Measurements from ENCODE around the gene TARBP1. TPM values are rescaled to one million over a fixed set of nuclear protein-coding genes. Genes with fewer than 3 reads are reported as not detected.
A peak's percentile ranks its signal among the peaks of the same experiment; 100 is the strongest.

TARBP1 gene
- total and polyA plus RNA-seq, 7 donors = 5.5 to 22.1 (median 10.0) TPM

DNA sequence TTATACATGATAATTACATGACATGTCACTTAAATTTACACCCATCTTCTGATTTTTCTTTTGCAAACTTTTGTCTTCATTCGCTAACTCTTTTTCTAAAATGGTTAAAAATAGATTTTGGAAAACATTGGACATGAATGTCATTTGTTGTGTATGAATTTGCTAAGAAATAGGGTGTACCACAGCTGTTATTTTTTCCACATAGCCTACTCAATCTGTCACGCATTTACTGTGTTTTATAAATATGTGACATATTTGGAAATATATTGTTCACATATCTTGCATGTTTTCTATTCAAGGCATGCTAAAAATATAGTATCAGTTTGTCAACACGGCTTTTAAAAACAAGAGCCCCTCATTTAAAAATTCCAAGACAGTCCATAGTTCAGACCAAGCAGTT is 47.9 kb upstream of the TARBP1 start:
- 82 to 90% methylated on average over 3 of the region's 3 CpGs for WGBS, 2 donors
- H3K4me3 ChIP-seq = no peak overlapping the region
- peaks cover 0 to 77% (median 51%) of the 10 kb centered on the region in 4 donors for H3K4me1 ChIP-seq
- H3K36me3 ChIP-seq = no peaks in the 10 kb centered on the region
- H3K9me3 ChIP-seq = no peaks in the 10 kb centered on the region
- H3K27ac ChIP-seq = no peak overlapping the region
- intact Hi-C loops (cut with DNase I) = no loop called here
- DNase-seq = no peak
- no peaks in the 10 kb centered on the region for H3K27me3 ChIP-seq
- TF ChIP-seq POLR2A (IDR thresholded peaks at IDR 0.05) (no peak), POLR2AphosphoS5 (IDR thresholded peaks at IDR 0.05) (no peak), EP300 (IDR thresholded peaks at IDR 0.05) (no peak)
- TF ChIP-seq, protein P1, sequence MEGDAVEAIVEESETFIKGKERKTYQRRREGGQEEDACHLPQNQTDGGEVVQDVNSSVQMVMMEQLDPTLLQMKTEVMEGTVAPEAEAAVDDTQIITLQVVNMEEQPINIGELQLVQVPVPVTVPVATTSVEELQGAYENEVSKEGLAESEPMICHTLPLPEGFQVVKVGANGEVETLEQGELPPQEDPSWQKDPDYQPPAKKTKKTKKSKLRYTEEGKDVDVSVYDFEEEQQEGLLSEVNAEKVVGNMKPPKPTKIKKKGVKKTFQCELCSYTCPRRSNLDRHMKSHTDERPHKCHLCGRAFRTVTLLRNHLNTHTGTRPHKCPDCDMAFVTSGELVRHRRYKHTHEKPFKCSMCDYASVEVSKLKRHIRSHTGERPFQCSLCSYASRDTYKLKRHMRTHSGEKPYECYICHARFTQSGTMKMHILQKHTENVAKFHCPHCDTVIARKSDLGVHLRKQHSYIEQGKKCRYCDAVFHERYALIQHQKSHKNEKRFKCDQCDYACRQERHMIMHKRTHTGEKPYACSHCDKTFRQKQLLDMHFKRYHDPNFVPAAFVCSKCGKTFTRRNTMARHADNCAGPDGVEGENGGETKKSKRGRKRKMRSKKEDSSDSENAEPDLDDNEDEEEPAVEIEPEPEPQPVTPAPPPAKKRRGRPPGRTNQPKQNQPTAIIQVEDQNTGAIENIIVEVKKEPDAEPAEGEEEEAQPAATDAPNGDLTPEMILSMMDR (IDR thresholded peaks at IDR 0.05) = no peak

DNA sequence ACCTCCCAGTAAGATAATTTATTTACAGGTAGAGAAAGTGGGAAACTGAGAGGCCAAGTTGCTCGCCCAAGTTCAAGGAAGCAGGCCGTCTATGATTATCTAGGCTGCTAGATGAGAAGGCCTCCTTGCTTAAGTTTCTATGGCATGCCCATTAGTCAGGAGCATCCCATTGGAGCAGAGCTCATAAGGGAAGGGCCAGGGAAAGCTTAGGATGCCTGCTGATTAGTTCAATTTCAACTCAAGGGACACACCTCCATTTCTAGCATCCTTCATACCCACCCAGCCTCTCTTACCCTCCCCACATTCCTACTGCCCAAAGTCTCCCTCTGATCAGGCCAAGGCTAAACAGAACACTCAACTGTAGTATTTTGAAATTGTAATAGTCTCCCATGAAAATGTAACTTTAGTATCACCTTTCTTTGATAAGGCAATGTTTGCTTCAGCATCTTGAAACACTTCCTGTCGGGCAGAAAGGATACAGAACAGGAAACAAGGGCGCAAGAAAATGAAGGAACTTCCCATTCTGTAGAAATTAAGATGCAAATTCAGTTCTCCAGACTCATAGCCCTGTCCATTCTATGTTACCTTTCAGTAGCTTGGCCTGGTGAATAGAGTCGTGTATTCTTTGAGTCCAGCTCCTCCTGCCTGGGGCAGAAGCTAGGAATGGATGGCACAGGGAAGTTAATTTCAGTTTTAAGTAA is 46.3 kb upstream of the TARBP1 start:
- peak; percentile 14 for DNase-seq
- no peaks in the 10 kb centered on the region for H3K9me3 ChIP-seq
- no peaks in the 10 kb centered on the region for H3K27me3 ChIP-seq
- peaks cover 0 to 60% (median 35%) of the 10 kb centered on the region in 4 donors for H3K4me1 ChIP-seq
- peak overlapping the region; percentile 10 to 93 (median 85) for H3K27ac ChIP-seq
- H3K36me3 ChIP-seq = no peaks in the 10 kb centered on the region
- no peak overlapping the region for H3K4me3 ChIP-seq
- 75 to 91% methylated on average over 5 of the region's 5 CpGs for WGBS, 2 donors
- TF ChIP-seq POLR2AphosphoS5 (IDR thresholded peaks at IDR 0.05) = no peak
- intact Hi-C loops (cut with DNase I) = no loop called here

DNA sequence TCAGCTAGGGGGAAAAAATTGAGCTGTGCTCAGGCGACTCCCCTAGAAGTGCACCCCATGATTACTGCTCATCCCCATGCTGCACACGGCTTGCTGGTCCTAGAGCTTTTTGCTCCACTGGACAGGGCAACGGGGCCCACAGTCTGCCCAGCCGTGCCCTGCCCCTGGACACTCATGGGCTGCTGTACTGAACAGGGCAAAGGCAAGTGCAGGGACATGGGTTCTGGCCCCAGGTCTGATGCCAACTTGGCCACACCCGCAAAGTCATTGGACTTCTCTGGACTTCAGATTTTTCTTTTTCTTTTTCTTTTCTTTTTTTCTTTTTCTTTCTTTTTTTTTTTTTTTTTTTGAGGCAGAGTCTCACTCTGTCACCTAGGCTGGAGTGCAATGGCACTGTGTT is 42.9 kb upstream of the TARBP1 start:
- intact Hi-C loops (cut with DNase I) = no loop called here
- H3K4me3 ChIP-seq = no peak overlapping the region
- TF ChIP-seq EP300 (IDR thresholded peaks at IDR 0.05) (no peak), POLR2A (IDR thresholded peaks at IDR 0.05) (no peak), POLR2AphosphoS5 (IDR thresholded peaks at IDR 0.05) (no peak)
- TF ChIP-seq, protein P1 (IDR thresholded peaks at IDR 0.05) = no peak
- H3K27me3 ChIP-seq = no peaks in the 10 kb centered on the region
- no peaks in the 10 kb centered on the region for H3K36me3 ChIP-seq
- no peaks in the 10 kb centered on the region for H3K9me3 ChIP-seq
- 93 to 96% methylated on average over 5 of the region's 5 CpGs for WGBS, 2 donors
- peaks cover 0 to 31% (median 23%) of the 10 kb centered on the region in 4 donors for H3K4me1 ChIP-seq
- peak; percentile 68 for DNase-seq
- H3K27ac ChIP-seq = peak overlapping the region in 3 of 4 donors; percentile 54 to 93 (median 92)

DNA sequence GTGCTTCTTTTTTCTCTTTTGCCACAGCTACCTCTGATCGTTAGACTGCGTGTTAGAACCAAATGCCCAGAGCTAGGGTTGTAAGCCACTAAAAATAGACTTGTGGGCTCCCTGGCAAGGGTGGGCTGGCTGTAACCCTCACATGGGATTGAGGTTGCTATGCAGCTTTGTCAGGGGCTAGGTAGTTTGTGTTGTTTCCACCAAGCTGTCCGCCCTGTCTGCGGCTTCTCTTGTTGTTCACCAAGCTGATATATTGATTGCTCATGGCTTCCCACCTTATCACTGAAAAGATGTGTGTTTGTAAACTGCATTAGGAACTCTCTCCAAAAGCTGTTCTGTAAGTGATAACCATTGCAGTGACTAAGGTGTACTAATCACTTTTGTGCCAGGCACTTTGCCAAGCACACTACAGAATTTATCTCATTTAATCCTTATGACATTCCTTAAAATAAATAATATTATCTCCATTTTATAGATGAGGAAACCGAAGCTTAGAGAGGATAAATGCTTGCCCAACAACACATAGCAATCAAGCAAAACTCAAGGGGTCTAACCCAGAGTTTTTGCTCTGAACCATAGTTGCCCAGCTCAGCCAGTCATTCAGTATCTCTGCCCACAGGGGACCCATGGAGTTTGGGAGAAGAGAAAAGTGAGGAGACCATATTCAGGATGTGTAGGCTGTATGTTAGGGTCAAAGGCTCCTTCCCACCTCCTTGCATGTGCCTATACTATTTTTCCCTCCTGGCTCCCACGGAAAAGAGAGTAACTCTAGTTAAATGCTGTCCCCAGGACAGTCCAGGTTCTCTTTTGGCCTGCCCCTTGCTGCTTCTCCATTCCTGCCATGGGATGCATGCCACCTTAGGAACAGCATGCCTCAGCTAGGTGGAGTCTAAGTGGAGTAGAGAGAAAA is 42.2 kb upstream of the TARBP1 start:
- 75 to 78% methylated on average over 6 of the region's 6 CpGs for WGBS, 2 donors
- intact Hi-C loops (cut with DNase I) = no loop called here
- Histone ChIP-seq H3K27ac (peak overlapping the region in 3 of 4 donors; percentile 54 to 93 (median 92)), H3K36me3 (no peaks in the 10 kb centered on the region), H3K4me3 (no peak overlapping the region), H3K4me1 (peaks cover 0 to 31% (median 23%) of the 10 kb centered on the region in 4 donors), H3K9me3 (no peaks in the 10 kb centered on the region), H3K27me3 (no peaks in the 10 kb centered on the region)
- TF ChIP-seq EP300 (IDR thresholded peaks at IDR 0.05) (no peak), POLR2A (IDR thresholded peaks at IDR 0.05) (no peak), POLR2AphosphoS5 (IDR thresholded peaks at IDR 0.05) (no peak)
- TF ChIP-seq, protein P1 (IDR thresholded peaks at IDR 0.05) = no peak
- DNase-seq = peak; percentile 39

DNA sequence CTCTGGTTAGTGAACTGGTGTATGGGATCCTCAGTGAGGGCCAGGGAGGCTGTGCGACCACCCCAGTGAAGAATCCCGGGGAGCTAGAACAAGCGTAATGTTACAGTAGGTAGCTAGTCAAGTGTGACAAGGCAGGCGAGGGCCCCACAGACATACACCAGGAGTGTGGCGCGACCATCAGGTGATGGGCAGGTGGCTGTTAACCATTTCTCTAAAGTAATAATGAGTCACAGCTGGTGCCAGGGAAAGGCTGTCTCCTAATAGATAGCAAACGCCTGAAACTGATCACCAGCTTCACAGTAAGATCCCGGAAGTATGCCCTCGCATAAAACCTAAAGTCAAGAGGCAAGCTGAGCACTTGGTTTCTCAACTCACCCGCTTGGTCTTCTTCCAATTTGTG is 40.5 kb upstream of the TARBP1 start:
- Histone ChIP-seq H3K4me3 (no peak overlapping the region), H3K9me3 (no peaks in the 10 kb centered on the region), H3K4me1 (peaks cover 0 to 38% (median 31%) of the 10 kb centered on the region in 4 donors), H3K27ac (peak overlapping the region; percentile 2 to 93 (median 38)), H3K36me3 (no peaks in the 10 kb centered on the region), H3K27me3 (no peaks in the 10 kb centered on the region)
- peak; percentile 64 for DNase-seq
- intact Hi-C loops (cut with DNase I) = no loop called here
- WGBS, 2 donors = 88 to 95% methylated on average over 10 of the region's 10 CpGs
- TF ChIP-seq POLR2A (IDR thresholded peaks at IDR 0.05) (no peak), EP300 (IDR thresholded peaks at IDR 0.05) (no peak), POLR2AphosphoS5 (IDR thresholded peaks at IDR 0.05) (no peak)
- TF ChIP-seq, protein P1 (IDR thresholded peaks at IDR 0.05) = no peak
